Endothelial cell (in vitro differentiated cells): ENCODE measurements around the gene DMD. TPM values are rescaled to one million over a fixed set of nuclear protein-coding genes. Genes with fewer than 3 reads are reported as not detected.

Source experiments
- DNase-seq: peaks from one replicate; pipeline ENCODE4 v3.0.0; 2021; ENCODE audit warnings: low spot score
- H3K27ac Mint-ChIP-seq: one replicate; pipeline ENCODE4 v1.8.0; 2021; ENCODE audit warnings: mixed read lengths, inconsistent platforms; ENCODE audit not compliant: unreplicated experiment
- H3K27me3 Mint-ChIP-seq: one replicate; pipeline ENCODE4 v1.8.0; 2021; ENCODE audit warnings: mild to moderate bottlenecking, moderate library complexity, mixed read lengths, inconsistent platforms; ENCODE audit not compliant: unreplicated experiment
- H3K36me3 Mint-ChIP-seq: one replicate; pipeline ENCODE4 v1.8.0; 2021; ENCODE audit warnings: mild to moderate bottlenecking, low read depth, mixed read lengths, inconsistent platforms; ENCODE audit not compliant: unreplicated experiment
- H3K4me1 Mint-ChIP-seq: one replicate; pipeline ENCODE4 v1.8.0; 2021; ENCODE audit warnings: mild to moderate bottlenecking, mixed read lengths, inconsistent platforms; ENCODE audit not compliant: unreplicated experiment
- H3K4me3 Mint-ChIP-seq: one replicate; pipeline ENCODE4 v1.8.0; 2021; ENCODE audit warnings: mild to moderate bottlenecking, mixed read lengths, inconsistent platforms; ENCODE audit not compliant: unreplicated experiment
- H3K9me3 Mint-ChIP-seq: one replicate; pipeline ENCODE4 v1.8.0; 2021; ENCODE audit warnings: mixed read lengths, inconsistent platforms; ENCODE audit not compliant: unreplicated experiment
- total RNA-seq: library from RNA; stranded (reverse); fragmentation: NEBNext Ultra II Directional; extraction: Animal tissue kit (Norgen Biotek cat#: 25700); gene quantifications from one replicate; pipeline ENCODE4 v1.2.1, GENCODE V29; 2021; ENCODE audit not compliant: unreplicated experiment
- TF ChIP-seq, protein P1 (sequence below): fragments of 200-600 bp; sonication (generic); IDR thresholded peaks from one replicate; pipeline ENCODE4 v1.5.0; 2021; ENCODE audit warnings: antibody characterized with exemption; ENCODE audit not compliant: unreplicated experiment

The DMD gene
- total RNA-seq, 1 donor from 2014 or later, result 5.5 TPM

DNA sequence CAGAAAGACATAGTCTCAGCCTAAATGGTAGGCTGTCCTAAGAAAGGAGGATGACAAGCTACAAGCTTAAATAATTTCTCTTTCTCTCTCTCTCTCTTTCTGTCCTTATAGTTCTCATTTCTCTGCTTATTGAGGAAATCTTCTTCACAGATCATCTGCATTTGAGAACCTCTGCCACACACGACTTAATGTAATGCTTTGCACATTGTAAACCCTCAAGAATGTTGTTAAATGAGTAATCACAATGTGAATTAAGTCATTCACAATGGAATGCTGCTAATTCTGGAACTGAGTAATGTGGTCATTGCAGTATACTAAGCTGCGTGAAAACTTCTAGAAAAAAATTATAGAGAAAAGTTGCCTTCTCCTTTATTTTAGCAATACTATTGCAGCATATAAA lies 1630.6 kb downstream of the DMD start:
- no peak overlapping the region for H3K27ac Mint-ChIP-seq
- TF ChIP-seq, protein P1, sequence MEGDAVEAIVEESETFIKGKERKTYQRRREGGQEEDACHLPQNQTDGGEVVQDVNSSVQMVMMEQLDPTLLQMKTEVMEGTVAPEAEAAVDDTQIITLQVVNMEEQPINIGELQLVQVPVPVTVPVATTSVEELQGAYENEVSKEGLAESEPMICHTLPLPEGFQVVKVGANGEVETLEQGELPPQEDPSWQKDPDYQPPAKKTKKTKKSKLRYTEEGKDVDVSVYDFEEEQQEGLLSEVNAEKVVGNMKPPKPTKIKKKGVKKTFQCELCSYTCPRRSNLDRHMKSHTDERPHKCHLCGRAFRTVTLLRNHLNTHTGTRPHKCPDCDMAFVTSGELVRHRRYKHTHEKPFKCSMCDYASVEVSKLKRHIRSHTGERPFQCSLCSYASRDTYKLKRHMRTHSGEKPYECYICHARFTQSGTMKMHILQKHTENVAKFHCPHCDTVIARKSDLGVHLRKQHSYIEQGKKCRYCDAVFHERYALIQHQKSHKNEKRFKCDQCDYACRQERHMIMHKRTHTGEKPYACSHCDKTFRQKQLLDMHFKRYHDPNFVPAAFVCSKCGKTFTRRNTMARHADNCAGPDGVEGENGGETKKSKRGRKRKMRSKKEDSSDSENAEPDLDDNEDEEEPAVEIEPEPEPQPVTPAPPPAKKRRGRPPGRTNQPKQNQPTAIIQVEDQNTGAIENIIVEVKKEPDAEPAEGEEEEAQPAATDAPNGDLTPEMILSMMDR, result no peak
- H3K36me3 Mint-ChIP-seq, result no peaks in the 10 kb centered on the region
- H3K4me3 Mint-ChIP-seq, result no peak overlapping the region
- no peaks in the 10 kb centered on the region for H3K27me3 Mint-ChIP-seq
- no peaks in the 10 kb centered on the region for H3K9me3 Mint-ChIP-seq
- H3K4me1 Mint-ChIP-seq, result no peaks in the 10 kb centered on the region
- DNase-seq, result no peak

DNA sequence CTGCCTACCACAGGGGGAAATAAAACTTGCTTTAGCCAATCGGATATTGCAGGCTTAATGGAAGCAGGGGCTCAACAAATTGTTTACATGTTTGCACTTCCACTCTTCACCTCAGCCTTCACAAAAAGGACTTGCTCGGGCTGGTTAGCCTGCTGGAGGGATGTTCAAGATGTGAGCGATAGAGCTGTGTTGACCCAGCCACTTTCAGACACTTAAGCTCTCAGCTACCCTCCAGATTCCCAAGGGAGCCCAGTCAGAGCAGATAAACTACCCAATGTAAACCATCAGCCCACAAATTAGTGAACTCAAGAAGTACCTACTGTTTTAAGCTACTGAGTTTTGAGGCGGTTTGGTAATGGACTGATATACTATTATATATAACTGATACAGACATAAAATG lies 1631.1 kb downstream of the DMD start:
- TF ChIP-seq, protein P1, result no peak
- no peaks in the 10 kb centered on the region for H3K4me1 Mint-ChIP-seq
- H3K27me3 Mint-ChIP-seq, result no peaks in the 10 kb centered on the region
- DNase-seq, result no peak
- H3K9me3 Mint-ChIP-seq, result no peaks in the 10 kb centered on the region
- no peaks in the 10 kb centered on the region for H3K36me3 Mint-ChIP-seq
- H3K4me3 Mint-ChIP-seq, result no peak overlapping the region
- no peak overlapping the region for H3K27ac Mint-ChIP-seq

DNA sequence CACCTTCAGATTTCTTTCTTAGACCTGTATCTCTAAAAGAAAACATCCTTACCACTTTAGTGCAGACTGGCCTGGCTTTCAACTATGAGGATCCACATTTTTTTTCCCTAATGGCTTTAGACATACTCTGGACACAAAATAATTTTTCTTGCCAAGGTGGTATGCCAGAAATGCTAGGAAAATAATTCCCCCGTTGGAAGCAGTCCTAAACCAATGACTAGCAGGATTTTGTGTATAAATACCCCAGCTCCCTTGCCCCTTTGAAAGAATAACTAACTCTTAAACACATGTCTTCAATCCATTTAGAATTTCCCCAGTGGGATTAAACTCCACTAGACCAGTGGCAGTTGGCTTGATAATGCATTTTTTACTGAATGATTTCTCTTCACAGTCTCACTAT lies 1639.0 kb downstream of the DMD start:
- no peaks in the 10 kb centered on the region for H3K9me3 Mint-ChIP-seq
- no peaks in the 10 kb centered on the region for H3K36me3 Mint-ChIP-seq

DNA sequence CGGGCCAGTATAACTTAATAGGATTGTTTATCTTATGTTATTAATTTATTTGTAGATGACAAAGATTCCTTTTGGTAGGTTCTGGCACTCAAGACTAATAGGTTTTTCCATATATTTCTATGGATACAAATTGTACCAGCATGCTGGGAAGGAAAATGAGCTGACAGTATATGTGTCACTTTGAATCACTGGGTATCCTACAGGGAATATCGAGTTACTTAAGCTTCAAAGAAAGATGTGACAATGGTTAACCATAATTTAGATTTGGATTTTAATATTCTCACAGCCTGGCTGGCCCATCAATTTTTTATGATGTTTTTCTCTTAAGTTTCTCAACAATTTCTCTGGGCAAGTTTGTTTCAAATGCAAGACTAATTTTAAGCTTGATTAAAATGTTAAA lies 1640.7 kb downstream of the DMD start:
- Mint-ChIP-seq H3K9me3 (no peaks in the 10 kb centered on the region), H3K27ac (no peak overlapping the region)

More for the DNA sequence above, 1639.0 kb downstream of the DMD start:
- TF ChIP-seq, protein P1, result no peak
- H3K4me1 Mint-ChIP-seq, result no peaks in the 10 kb centered on the region
- H3K27ac Mint-ChIP-seq, result no peak overlapping the region
- DNase-seq, result no peak
- H3K4me3 Mint-ChIP-seq, result no peak overlapping the region
- H3K27me3 Mint-ChIP-seq, result no peaks in the 10 kb centered on the region

DNA sequence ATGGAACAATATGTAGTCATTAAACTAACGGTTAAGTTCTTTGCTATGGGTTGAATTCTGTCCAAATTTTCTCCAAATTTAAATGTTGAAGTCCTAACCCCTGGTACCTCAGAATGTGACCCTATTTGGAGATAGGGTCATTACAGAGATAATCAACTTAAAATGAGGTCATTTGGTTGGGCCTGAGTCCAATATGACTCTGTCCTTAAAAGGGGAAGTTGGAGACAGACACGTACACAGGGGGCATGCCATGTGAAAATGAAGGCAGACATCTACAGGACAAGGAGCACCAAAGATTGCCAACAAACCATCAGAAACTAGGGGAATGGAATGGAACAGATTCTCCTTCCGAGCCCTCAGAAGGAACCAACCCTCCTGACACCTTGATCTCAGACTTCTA lies 1647.6 kb downstream of the DMD start:
- TF ChIP-seq, protein P1, result no peak
- DNase-seq, result no peak
- Mint-ChIP-seq H3K9me3 (no peaks in the 10 kb centered on the region), H3K27me3 (no peaks in the 10 kb centered on the region), H3K4me3 (no peak overlapping the region), H3K27ac (no peak overlapping the region), H3K36me3 (no peaks in the 10 kb centered on the region), H3K4me1 (peaks cover 5% of the 10 kb centered on the region)

More for the DNA sequence above, 1640.7 kb downstream of the DMD start:
- Mint-ChIP-seq H3K4me1 (no peaks in the 10 kb centered on the region), H3K36me3 (no peaks in the 10 kb centered on the region), H3K4me3 (no peak overlapping the region), H3K27me3 (no peaks in the 10 kb centered on the region)
- no peak for DNase-seq
- TF ChIP-seq, protein P1, result no peak
